K562 (cell line): ENCODE measurements around the gene SERGEF. TPM values are rescaled to one million over a fixed set of nuclear protein-coding genes. Genes with fewer than 3 reads are reported as not detected.

Experiments used
- ATAC-seq: fragments of 200-7000 bp; cut with Tn5 transposase; 3 replicates; pipeline ENCODE4 v1.9.1; 2020; ENCODE audit warnings: moderate library complexity
- BruUV-seq: library from RNA; stranded (reverse); fragments of 400-500 nt; replicated peaks from 2 replicates; lab custom pipeline; 2021; lab: Mats Ljungman, UMichigan
- CTCF ChIA-PET: fragments of 300-600 bp; formaldehyde crosslinking; extraction: SDS; loops from one replicate; lab custom pipeline; 2021; ENCODE audit warnings: low intra/inter-chr PET ratio; lab: Yijun Ruan, JAX
- POLR2A ChIA-PET: fragments of 300-600, 350-650 bp; sonication (Branson Sonifier 250); formaldehyde crosslinking; extraction: SDS; loops from one replicate; lab custom pipeline; 2021; ENCODE audit warnings: antibody characterized with exemption, inconsistent platforms; lab: Yijun Ruan, JAX
- DNase-seq, 4 experiments: peaks; one replicate each; pipeline versions ENCODE4 v3.0.0 to v3.0.0-alpha.2; 2011 to 2018; ENCODE audit warnings: low spot score in 3 of 4, mixed read lengths in 3 of 4; ENCODE audit errors: extremely low read depth in 1 of 4
- FAIRE-seq: peaks from 2 replicates; lab custom pipeline; 2011; peaks lifted over from hg19 to GRCh38; lab: Jason Lieb, UNC
- H2AFZ ChIP-seq: 2 replicates; pipeline ENCODE4 v1.6.0; 2011; ENCODE audit warnings: low read depth, low read length, control low read depth, inconsistent platforms
- H3K27ac ChIP-seq: fragments of 200-600 bp; 3 replicates; pipeline ENCODE4 v1.8.0; 2011; ENCODE audit warnings: low read depth, mild to moderate bottlenecking, control low read depth, inconsistent platforms, low read length, moderate library complexity, mixed read lengths; ENCODE audit errors: extremely low read depth
- H3K27me3 ChIP-seq, 2 experiments: fragments of 300-600 bp in 1 of 2; 2 replicates in 1 of 2; 3 replicates in 1 of 2; pipeline versions ENCODE4 v1.6.0 to v1.8.0; 2011; ENCODE audit warnings: inconsistent platforms in 2 of 2, low read length in 2 of 2, mild to moderate bottlenecking in 1 of 2, mixed read lengths in 1 of 2, moderate library complexity in 1 of 2; ENCODE audit not compliant: control insufficient read depth in 2 of 2, insufficient read depth in 2 of 2
- H3K36me3 ChIP-seq: fragments of 300-600 bp; 3 replicates; pipeline ENCODE4 v1.8.0; 2011; ENCODE audit warnings: mild to moderate bottlenecking, low read length, inconsistent platforms; ENCODE audit not compliant: control insufficient read depth, insufficient read depth
- H3K4me1 ChIP-seq, 2 experiments: fragments of 200-600 bp in 1 of 2; replicated peaks in 1 of 2; 2 replicates in 1 of 2; 3 replicates in 1 of 2; pipeline versions ENCODE4 v1.5.1 to v1.8.0; 2011; ENCODE audit warnings: inconsistent platforms in 2 of 2, low read length in 2 of 2, mild to moderate bottlenecking in 1 of 2, mixed read lengths in 1 of 2, moderate library complexity in 1 of 2; ENCODE audit not compliant: control insufficient read depth in 2 of 2, insufficient read depth in 2 of 2
- H3K4me2 ChIP-seq: 2 replicates; pipeline ENCODE4 v1.6.1; 2011; ENCODE audit warnings: low read length, control low read depth, inconsistent platforms, mixed read lengths; ENCODE audit not compliant: insufficient read depth
- H3K4me3 ChIP-seq: fragments of 200-600 bp; sonication (generic), shearing (Covaris generic); 2 replicates; pipeline ENCODE4 v1.5.1; 2016; ENCODE audit warnings: control low read depth, inconsistent platforms
- H3K79me2 ChIP-seq: fragments of 200-600 bp; 3 replicates; pipeline ENCODE4 v1.8.0; 2011; ENCODE audit warnings: low read length, inconsistent platforms; ENCODE audit not compliant: control insufficient read depth, insufficient read depth
- H3K9ac ChIP-seq, 2 experiments: 2 replicates each; pipeline versions ENCODE4 v1.6.0 to v1.6.1; 2011; ENCODE audit warnings: low read depth in 2 of 2, low read length in 2 of 2, control low read depth in 1 of 2, inconsistent platforms in 1 of 2, mild to moderate bottlenecking in 1 of 2, mixed read lengths in 1 of 2; ENCODE audit not compliant: insufficient read depth in 1 of 2
- H3K9me1 ChIP-seq: one replicate; pipeline ENCODE4 v1.6.0; 2011; ENCODE audit warnings: inconsistent platforms, mild to moderate bottlenecking, low read length, moderate library complexity; ENCODE audit not compliant: control insufficient read depth, insufficient read depth
- H3K9me3 ChIP-seq: replicated peaks from 2 replicates; pipeline ENCODE4 v1.5.1; 2011; ENCODE audit warnings: low read depth, low read length, inconsistent platforms; ENCODE audit not compliant: control insufficient read depth, insufficient read depth
- H4K20me1 ChIP-seq: replicated peaks from 2 replicates; pipeline ENCODE4 v1.6.1; 2011; ENCODE audit warnings: low read length, inconsistent platforms, mixed read lengths; ENCODE audit not compliant: control insufficient read depth, insufficient read depth
- ARID1B ChIP-seq: fragments of 450-650 bp; IDR thresholded peaks from 2 replicates; pipeline ENCODE4 v1.6.1; 2016; ENCODE audit warnings: antibody characterized with exemption, mild to moderate bottlenecking, inconsistent platforms
- BHLHE40 ChIP-seq: IDR thresholded peaks from 2 replicates; pipeline ENCODE4 v1.6.1; 2011; ENCODE audit warnings: low read length, improper control_type of control experiment
- CBFA2T2 ChIP-seq: fragments of 450-650 bp; conservative IDR thresholded peaks from 2 replicates; pipeline ENCODE4 v1.6.1; 2017; ENCODE audit warnings: mild to moderate bottlenecking
- CBFA2T3 ChIP-seq: fragments of 450-650 bp; IDR thresholded peaks from 2 replicates; pipeline ENCODE4 v1.6.1; 2017
- CSDE1 ChIP-seq, 2 experiments: fragments of 450-650 bp; IDR thresholded peaks; 2 replicates each; pipeline ENCODE4 v1.6.1; 2016; ENCODE audit warnings: mild to moderate bottlenecking in 1 of 2
- CTCF ChIP-seq, 3 experiments: IDR thresholded peaks in 2 of 3; conservative IDR thresholded peaks in 1 of 3; 2 replicates each; pipeline ENCODE4 v1.5.1; 2011 to 2012; ENCODE audit warnings: low read length in 3 of 3, mild to moderate bottlenecking in 3 of 3, control low read depth in 2 of 3, improper control_type of control experiment in 1 of 3, inconsistent platforms in 1 of 3, low read depth in 1 of 3, mixed read lengths in 1 of 3, moderate library complexity in 1 of 3; ENCODE audit not compliant: insufficient read depth in 2 of 3
- DPF2 ChIP-seq: fragments of 450-650 bp; IDR thresholded peaks from 2 replicates; pipeline ENCODE4 v1.6.1; 2016
- FOSL1 ChIP-seq: fragments of 200-800 bp; sonication (Bioruptor generic); conservative IDR thresholded peaks from 2 replicates; pipeline ENCODE4 v1.6.1; 2016; ENCODE audit warnings: missing genetic modification characterization, missing compliant biosample characterization
- FOXK2 ChIP-seq, 2 experiments: fragments of 450-650 bp; IDR thresholded peaks in 1 of 2; conservative IDR thresholded peaks in 1 of 2; 2 replicates each; pipeline ENCODE4 v1.6.1; 2016; ENCODE audit warnings: low read depth in 2 of 2, mild to moderate bottlenecking in 1 of 2
- GATA2 ChIP-seq: sonication (generic); formaldehyde crosslinking; IDR thresholded peaks from 2 replicates; pipeline ENCODE4 v1.4.0; 2020; ENCODE audit warnings: mild to moderate bottlenecking, missing genetic modification reagents
- HDAC1 ChIP-seq, 2 experiments: fragments of 450-650 bp; IDR thresholded peaks; 2 replicates each; pipeline ENCODE4 v1.6.1; 2016 to 2017; ENCODE audit warnings: inconsistent platforms in 1 of 2, mild to moderate bottlenecking in 1 of 2, moderate library complexity in 1 of 2
- KDM1A ChIP-seq, 2 experiments: fragments of 450-650 bp; IDR thresholded peaks; 2 replicates each; pipeline ENCODE4 v1.6.1; 2016; ENCODE audit warnings: mild to moderate bottlenecking in 2 of 2
- L3MBTL2 ChIP-seq: fragments of 450-650 bp; IDR thresholded peaks from 2 replicates; pipeline ENCODE4 v1.6.1; 2016; ENCODE audit warnings: mild to moderate bottlenecking, moderate library complexity
- MEIS2 ChIP-seq: fragments of 450-650 bp; IDR thresholded peaks from 2 replicates; pipeline ENCODE4 v1.6.1; 2014; ENCODE audit warnings: mild to moderate bottlenecking; ENCODE audit not compliant: partially characterized antibody
- PHF21A ChIP-seq: fragments of 450-650 bp; IDR thresholded peaks from 2 replicates; pipeline ENCODE4 v1.6.1; 2017; ENCODE audit warnings: low read depth, borderline replicate concordance
- PKNOX1 ChIP-seq: fragments of 450-650 bp; IDR thresholded peaks from 2 replicates; pipeline ENCODE4 v1.6.1; 2016
- RCOR1 ChIP-seq, 2 experiments: IDR thresholded peaks; 2 replicates each; pipeline ENCODE4 v1.6.1; 2012; ENCODE audit warnings: low read depth in 2 of 2, low read length in 2 of 2, borderline replicate concordance in 1 of 2, improper control_type of control experiment in 1 of 2
- SIRT6 ChIP-seq: IDR thresholded peaks from one replicate; pipeline ENCODE4 v1.6.1; 2012; ENCODE audit warnings: low read depth, mild to moderate bottlenecking, control low read depth, inconsistent platforms, low read length, moderate library complexity
- TAL1 ChIP-seq: fragments of 450-650 bp; IDR thresholded peaks from 2 replicates; pipeline ENCODE4 v1.6.1; 2016; ENCODE audit warnings: mild to moderate bottlenecking
- TCF3 ChIP-seq: sonication (generic); formaldehyde crosslinking; IDR thresholded peaks from 2 replicates; pipeline ENCODE4 v1.4.0; 2020; ENCODE audit warnings: mild to moderate bottlenecking, missing genetic modification reagents
- ZNF124 ChIP-seq: sonication (generic); formaldehyde crosslinking; IDR thresholded peaks from 2 replicates; pipeline ENCODE4 v1.8.1; 2022; ENCODE audit warnings: missing genetic modification reagents
- ZNF133 ChIP-seq: fragments of 250-450 bp; sonication (Bioruptor Pico); IDR thresholded peaks from 2 replicates; pipeline ENCODE4 v1.4.0; 2020; ENCODE audit warnings: mild to moderate bottlenecking
- ZNF282 ChIP-seq: sonication (generic); formaldehyde crosslinking; IDR thresholded peaks from 2 replicates; pipeline ENCODE4 v1.8.1; 2023; ENCODE audit warnings: missing genetic modification reagents
- ZNF311 ChIP-seq: fragments of 250-450 bp; sonication (Bioruptor Pico); IDR thresholded peaks from 2 replicates; pipeline ENCODE4 v1.4.0; 2020; ENCODE audit warnings: mild to moderate bottlenecking, moderate library complexity
- WGBS: fragments of 100-300 bp; shearing (Covaris generic); methylation state at CpG from one replicate; pipeline ENCODE4 v1.1.6; 2016; ENCODE audit warnings: low coverage, mixed read lengths; ENCODE audit not compliant: insufficient coverage; ENCODE audit errors: missing lambda C conversion rate; 5-methylcytosine and 5-hydroxymethylcytosine counted together
- in situ Hi-C: fragments of 300-500 bp; cut with MboI; formaldehyde crosslinking; loops from 4 replicates; pipeline ENCODE4 v1.15.0; 2018; ENCODE audit warnings: inconsistent platforms, mixed read lengths
- intact Hi-C: fragments of 100-400 bp; cut with micrococcal nuclease; formaldehyde crosslinking; loops from 2 replicates; pipeline ENCODE4 v1.14.2; 2022
- polyA plus RNA-seq, 8 experiments: library from polyadenylated mRNA; depleted of rRNA in 4 of 8; stranded (reverse) in 5 of 8; unstranded in 3 of 8; fragments of >200 nt; fragmentation: Nextera tagmentation in 2 of 8; fragmentation: Illumina TruSeq in 1 of 8; extraction: Ambion mirVana in 2 of 8; extraction: Trizol in 1 of 8; gene quantifications; 2 replicates each; pipeline versions ENCODE4 v1.2.1 to v1.2.3, GENCODE V29; 2011 to 2014; ENCODE audit warnings: inconsistent platforms in 1 of 8, missing spikeins in 1 of 8
- total RNA-seq, 7 experiments: library from RNA; depleted of rRNA in 6 of 7; stranded (reverse); fragments of >200 nt in 6 of 7; fragmentation: Illumina TruSeq in 2 of 7; extraction: Trizol in 2 of 7; gene quantifications; 2 replicates each; pipeline versions ENCODE4 v1.2.1 to v1.2.3, GENCODE V29; 2011 to 2021; ENCODE audit warnings: low replicate concordance in 1 of 7

Gene SERGEF
- total and polyA plus RNA-seq, 9 of the 15 experiments (the other 6 are each of a cell fraction or from before 2014, with no cell fraction given): 10.2 to 28.0 (median 19.9) TPM

GRCh38 chr11:18016789-18017188 is 3.9 kb upstream of the SERGEF start:
- no peak overlapping the region for H3K4me3 ChIP-seq
- H3K9me1 ChIP-seq: no peaks in the 10 kb centered on the region
- H3K4me1 ChIP-seq: peaks cover 8 to 17% of the 10 kb centered on the region in 2 experiments; a peak in 4 of 5 replicates
- H3K4me2 ChIP-seq: no peak overlapping the region
- no peaks in the 10 kb centered on the region for H4K20me1 ChIP-seq
- in situ Hi-C loops (no loop called here), intact Hi-C loops (no loop called here)
- peak in 2 of 4 experiments; percentile 26 to 78 for DNase-seq
- H3K27ac ChIP-seq: no peak overlapping the region
- WGBS: 0% methylated on average over 2 of the region's 2 CpGs
- H3K9ac ChIP-seq: no peak overlapping the region
- CTCF ChIA-PET: no interaction called here
- no peak for ATAC-seq
- peak; percentile 73 for FAIRE-seq
- H3K9me3 ChIP-seq: no peaks in the 10 kb centered on the region
- H3K36me3 ChIP-seq: no peaks in the 10 kb centered on the region
- POLR2A ChIA-PET: no interaction called here
- peaks cover 6% of the 10 kb centered on the region; the same call in 2 of the 3 replicates for H3K79me2 ChIP-seq
- no TSS peak for BruUV-seq
- no peak overlapping the region for H2AFZ ChIP-seq
- peaks cover 0 to 7% of the 10 kb centered on the region in 2 experiments; a peak in 3 of 5 replicates for H3K27me3 ChIP-seq
- TF ChIP-seq CSDE1 (IDR thresholded peaks at IDR 0.05): no peak
- peak; percentile 76 to 78 for TF ChIP-seq KDM1A (IDR thresholded peaks at IDR 0.05)
- TF ChIP-seq DPF2: peak; percentile 28; the same call in 1 of the 2 replicates
- peak in 1 of 3 experiments; percentile 16; a peak in 1 of 6 replicates for TF ChIP-seq CTCF (IDR thresholded peaks at IDR 0.05 in 2 of 3, conservative IDR thresholded peaks at IDR 0.05 in 1 of 3; ENCODE audit: insufficient read depth in 2 of 3, low read depth in 1 of 3, low read length in 3 of 3)
- TF ChIP-seq CBFA2T3: peak; percentile 81
- TF ChIP-seq PKNOX1: peak; percentile 59; the same call in 1 of the 2 replicates
- 0 out of 2 replicates have a peak, but pooled peaks have one; percentile 26 for TF ChIP-seq L3MBTL2
- peak; percentile 48 for TF ChIP-seq TCF3 (CRISPR knock-in tag)
- peak in 1 of 2 experiments; percentile 79; a peak in 2 of 4 replicates for TF ChIP-seq RCOR1 (IDR thresholded peaks at IDR 0.05; ENCODE audit: borderline replicate concordance in 1 of 2, low read depth in 2 of 2, low read length in 2 of 2)
- peak; percentile 58 for TF ChIP-seq ARID1B
- TF ChIP-seq HDAC1 (IDR thresholded peaks at IDR 0.05): 0 out of 4 replicates have a peak, but pooled peaks of 1 of the 2 experiments have one; percentile 35
- no peak for TF ChIP-seq ZNF311
- TF ChIP-seq BHLHE40: peak; percentile 72
- TF ChIP-seq GATA2 (CRISPR knock-in tag): peak; percentile 46; the same call in 1 of the 2 replicates
- TF ChIP-seq CBFA2T2: peak; percentile 62
- TF ChIP-seq ZNF133 (CRISPR knock-in tag): no peak
- TF ChIP-seq MEIS2: peak; percentile 43
- TF ChIP-seq ZNF124: no peak
- no peak for TF ChIP-seq SIRT6
- TF ChIP-seq ZNF282: no peak
- TF ChIP-seq FOSL1 (tag): no peak
- TF ChIP-seq FOXK2 (conservative IDR thresholded peaks at IDR 0.05 in 1 of 2, IDR thresholded peaks at IDR 0.05 in 1 of 2; ENCODE audit: low read depth in 2 of 2): 0 out of 4 replicates have a peak, but pooled peaks of 1 of the 2 experiments have one; percentile 45
- peak; percentile 42; the same call in 1 of the 2 replicates for TF ChIP-seq PHF21A
- peak; percentile 46; the same call in 1 of the 2 replicates for TF ChIP-seq TAL1
